ENCODE results near the gene AGPS.

DNA sequence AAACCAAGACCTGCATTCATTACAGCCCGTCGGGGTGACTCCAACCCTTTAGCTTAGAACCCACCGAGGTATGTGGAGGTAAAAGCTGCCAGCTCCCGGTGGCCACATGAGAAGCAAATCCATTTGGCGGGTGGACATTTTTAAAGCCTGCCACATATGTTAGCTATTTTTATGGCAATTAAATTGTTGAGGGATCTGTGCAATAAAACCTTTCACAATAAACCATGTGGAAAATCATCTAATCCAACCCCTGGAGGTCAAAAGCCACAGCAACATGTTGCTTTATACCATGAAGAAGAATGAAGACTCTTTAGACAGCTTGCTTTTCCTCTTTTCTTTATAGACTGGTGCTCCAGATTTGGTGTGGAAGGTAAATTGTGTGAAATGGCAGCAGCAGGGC, 176.3 kb downstream of the AGPS start:
- TF ChIP-seq EZH2 (IDR thresholded peaks at IDR 0.05; ENCODE audit: insufficient read depth, poor library complexity, severe bottlenecking): no peak
- TF ChIP-seq EZH2phosphoT487 (IDR thresholded peaks at IDR 0.05; ENCODE audit: insufficient read depth, low read depth): no peak

Measured in GM23248 (cell line).